OCI-LY3 (cell line): ENCODE data around the gene AHCYL2.

ENCODE experiments used
- H2AFZ ChIP-seq: fragments of 200-600, 300-600 bp; shearing (Covaris generic); 2 replicates; pipeline ENCODE4 v1.6.0; 2014; ENCODE audit warnings: antibody characterized with exemption, low read depth, low read length
- H3K27ac ChIP-seq: fragments of 200-600, 300-600 bp; sonication (generic); 2 replicates; pipeline ENCODE4 v1.5.1; 2014; ENCODE audit warnings: mild to moderate bottlenecking, low read length, moderate library complexity, mixed read lengths
- H3K27me3 ChIP-seq: fragments of 200-600, 300-600 bp; sonication (generic); 2 replicates; pipeline ENCODE4 v1.6.1; 2014; ENCODE audit warnings: low read depth, low read length, mixed read lengths
- H3K36me3 ChIP-seq: fragments of 200-600, 300-600 bp; sonication (generic); replicated peaks from 2 replicates; pipeline ENCODE3; 2014; ENCODE audit warnings: low read depth, low read length, mixed read lengths
- H3K4me1 ChIP-seq: fragments of 300-600, 200-600 bp; sonication (generic); 2 replicates; pipeline ENCODE4 v1.6.1; 2014; ENCODE audit warnings: low read length, mixed read lengths
- H3K4me2 ChIP-seq: fragments of 200-600, 300-600 bp; sonication (generic); 2 replicates; pipeline ENCODE4 v1.6.1; 2014; ENCODE audit warnings: low read length, mixed read lengths
- H3K4me3 ChIP-seq: fragments of 300-600, 200-600 bp; sonication (generic); 2 replicates; pipeline ENCODE4 v1.5.1; 2014; ENCODE audit warnings: antibody characterized with exemption, mild to moderate bottlenecking, low read length, moderate library complexity
- H3K79me2 ChIP-seq: fragments of 300-600, 200-600 bp; shearing (Covaris generic); 2 replicates; pipeline ENCODE4 v1.6.1; 2014; ENCODE audit warnings: mild to moderate bottlenecking, low read length, mixed read lengths
- H3K9ac ChIP-seq: fragments of 300-600, 200-600 bp; shearing (Covaris generic); 2 replicates; pipeline ENCODE4 v1.6.0; 2014; ENCODE audit warnings: mild to moderate bottlenecking, low read length, moderate library complexity
- H3K9me3 ChIP-seq: fragments of 200-600, 300-600 bp; shearing (Covaris generic); 2 replicates; pipeline ENCODE4 v1.6.1; 2014; ENCODE audit warnings: low read length, mixed read lengths; ENCODE audit not compliant: insufficient read depth
- H4K20me1 ChIP-seq: fragments of 200-600, 300-600 bp; sonication (generic); 2 replicates; pipeline ENCODE4 v1.6.1; 2016; ENCODE audit warnings: low read length, mixed read lengths; ENCODE audit not compliant: insufficient read depth
- EZH2phosphoT487 ChIP-seq: fragments of 200-600 bp; shearing (Covaris generic); IDR thresholded peaks from 2 replicates; pipeline ENCODE4 v1.6.1; 2018; ENCODE audit warnings: antibody characterized with exemption, mixed run types, low read depth
- TF ChIP-seq, protein P1 (sequence below): fragments of 200-600, 300-600 bp; sonication (generic); IDR thresholded peaks from 2 replicates; pipeline ENCODE4 v1.5.1; 2014; ENCODE audit warnings: antibody characterized with exemption, low read length, low read depth

AHCYL2 gene

DNA sequence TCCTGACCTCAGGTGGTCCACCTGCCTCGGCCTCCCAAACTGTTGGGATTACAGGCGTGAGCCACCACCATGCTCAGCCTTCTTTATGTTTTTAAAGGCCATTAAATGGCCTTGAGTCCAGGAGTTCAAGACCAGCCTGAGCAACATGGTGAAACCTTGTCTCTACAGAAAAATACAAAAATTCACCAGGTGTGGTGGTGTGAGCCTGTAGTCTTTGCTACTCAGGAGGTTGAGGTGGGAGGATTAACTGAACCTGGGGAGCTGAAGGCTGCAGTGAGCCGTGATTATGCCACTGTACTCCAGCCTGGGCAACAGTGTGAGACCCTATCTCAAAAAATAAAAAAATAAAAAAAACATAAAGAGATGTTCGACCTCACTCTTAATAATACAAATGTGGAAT is 25.4 kb upstream of the AHCYL2 start:
- peaks cover 2% of the 10 kb centered on the region; the same call in 1 of the 2 replicates for H3K4me1 ChIP-seq
- no peak overlapping the region for H3K4me3 ChIP-seq
- H3K27me3 ChIP-seq = no peaks in the 10 kb centered on the region
- TF ChIP-seq, protein P1, sequence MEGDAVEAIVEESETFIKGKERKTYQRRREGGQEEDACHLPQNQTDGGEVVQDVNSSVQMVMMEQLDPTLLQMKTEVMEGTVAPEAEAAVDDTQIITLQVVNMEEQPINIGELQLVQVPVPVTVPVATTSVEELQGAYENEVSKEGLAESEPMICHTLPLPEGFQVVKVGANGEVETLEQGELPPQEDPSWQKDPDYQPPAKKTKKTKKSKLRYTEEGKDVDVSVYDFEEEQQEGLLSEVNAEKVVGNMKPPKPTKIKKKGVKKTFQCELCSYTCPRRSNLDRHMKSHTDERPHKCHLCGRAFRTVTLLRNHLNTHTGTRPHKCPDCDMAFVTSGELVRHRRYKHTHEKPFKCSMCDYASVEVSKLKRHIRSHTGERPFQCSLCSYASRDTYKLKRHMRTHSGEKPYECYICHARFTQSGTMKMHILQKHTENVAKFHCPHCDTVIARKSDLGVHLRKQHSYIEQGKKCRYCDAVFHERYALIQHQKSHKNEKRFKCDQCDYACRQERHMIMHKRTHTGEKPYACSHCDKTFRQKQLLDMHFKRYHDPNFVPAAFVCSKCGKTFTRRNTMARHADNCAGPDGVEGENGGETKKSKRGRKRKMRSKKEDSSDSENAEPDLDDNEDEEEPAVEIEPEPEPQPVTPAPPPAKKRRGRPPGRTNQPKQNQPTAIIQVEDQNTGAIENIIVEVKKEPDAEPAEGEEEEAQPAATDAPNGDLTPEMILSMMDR = no peak
- TF ChIP-seq EZH2phosphoT487 = no peak
- no peak overlapping the region for H3K27ac ChIP-seq
- peaks cover 5% of the 10 kb centered on the region for H3K36me3 ChIP-seq
- H3K9ac ChIP-seq = no peak overlapping the region
- H3K4me2 ChIP-seq = no peak overlapping the region
- H2AFZ ChIP-seq = no peak overlapping the region
- peaks cover 11% of the 10 kb centered on the region for H3K79me2 ChIP-seq
- no peaks in the 10 kb centered on the region for H3K9me3 ChIP-seq
- no peaks in the 10 kb centered on the region for H4K20me1 ChIP-seq

DNA sequence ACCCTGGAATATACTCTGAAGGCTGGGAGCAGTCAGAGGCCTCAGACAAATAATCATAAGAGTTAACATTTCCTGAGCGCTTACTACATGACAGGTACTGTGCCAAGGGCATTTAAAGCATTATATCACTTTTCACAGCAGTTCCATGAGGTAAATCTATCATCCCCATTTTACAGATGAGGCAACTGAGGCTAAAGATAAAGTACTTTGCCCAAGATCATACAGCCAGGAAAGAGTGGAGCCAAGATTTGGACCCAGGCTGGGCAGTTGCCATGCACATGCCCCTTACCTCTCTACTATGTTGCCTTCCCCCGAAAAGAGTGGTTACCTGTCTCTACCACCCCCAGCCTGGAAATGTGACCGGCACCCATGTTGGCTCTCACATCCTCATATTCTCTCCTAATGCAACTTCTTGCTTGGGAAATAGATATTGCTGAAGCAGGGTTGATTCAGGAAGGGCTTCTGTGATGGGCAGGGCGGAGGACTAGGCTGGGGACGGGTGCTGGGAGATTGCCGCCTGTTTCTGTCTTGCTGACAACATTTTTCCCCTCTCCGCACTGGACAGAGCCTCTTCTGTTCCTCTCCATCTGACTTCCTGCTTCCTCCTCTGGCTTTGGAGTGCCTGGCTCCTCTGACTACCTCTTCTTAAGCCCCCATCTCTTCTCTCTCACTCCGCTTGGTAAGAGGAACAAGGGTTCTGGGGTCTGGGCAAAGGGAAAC is 22.6 kb upstream of the AHCYL2 start:
- peaks cover 5% of the 10 kb centered on the region for H3K36me3 ChIP-seq
- H3K9ac ChIP-seq = no peak overlapping the region
- TF ChIP-seq EZH2phosphoT487 = no peak
- TF ChIP-seq, protein P1 = no peak
- no peaks in the 10 kb centered on the region for H3K9me3 ChIP-seq
- no peak overlapping the region for H2AFZ ChIP-seq
- no peaks in the 10 kb centered on the region for H4K20me1 ChIP-seq
- no peak overlapping the region for H3K4me3 ChIP-seq
- H3K27me3 ChIP-seq = no peaks in the 10 kb centered on the region
- H3K4me1 ChIP-seq = no peaks in the 10 kb centered on the region; the same call in 1 of the 2 replicates
- H3K27ac ChIP-seq = no peak overlapping the region
- H3K4me2 ChIP-seq = no peak overlapping the region
- H3K79me2 ChIP-seq = 0 out of 2 replicates have a peak, but pooled peaks cover 3% of the 10 kb centered on the region

DNA sequence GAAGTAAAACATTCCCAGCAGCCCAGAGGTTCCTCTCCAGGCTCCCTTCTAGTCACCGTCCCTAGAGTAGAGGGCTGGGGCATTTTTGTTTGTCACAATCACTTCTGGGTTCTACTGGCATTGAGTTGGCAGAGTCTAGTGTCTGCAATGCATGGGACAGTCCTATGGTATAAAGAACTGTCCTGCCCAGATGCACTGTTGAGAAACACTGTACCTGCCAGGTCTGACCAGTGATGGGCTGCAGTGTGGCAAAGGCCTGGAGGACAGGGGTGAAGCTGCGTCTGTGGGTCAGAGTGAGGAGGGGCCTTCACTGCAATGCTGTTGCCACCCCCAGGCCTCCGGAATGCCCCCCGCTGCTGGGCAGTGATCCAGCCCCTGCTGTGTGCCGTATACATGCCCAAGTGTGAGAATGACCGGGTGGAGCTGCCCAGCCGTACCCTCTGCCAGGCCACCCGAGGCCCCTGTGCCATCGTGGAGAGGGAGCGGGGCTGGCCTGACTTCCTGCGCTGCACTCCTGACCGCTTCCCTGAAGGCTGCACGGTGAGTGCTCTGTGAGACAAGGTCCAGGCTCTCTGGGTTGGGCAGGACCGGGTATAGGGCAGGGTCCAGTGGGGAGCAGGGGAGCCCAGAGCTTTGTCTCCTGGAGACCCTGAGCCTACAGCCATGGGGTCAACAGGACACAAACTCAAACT is 21.6 kb upstream of the AHCYL2 start:
- H3K4me2 ChIP-seq = no peak overlapping the region
- 0 out of 2 replicates have a peak, but pooled peaks cover 3% of the 10 kb centered on the region for H3K79me2 ChIP-seq
- H3K9me3 ChIP-seq = no peaks in the 10 kb centered on the region
- H4K20me1 ChIP-seq = no peaks in the 10 kb centered on the region
- no peak for TF ChIP-seq EZH2phosphoT487
- TF ChIP-seq, protein P1 = no peak
- H2AFZ ChIP-seq = no peak overlapping the region
- H3K4me3 ChIP-seq = no peak overlapping the region
- peaks cover 8% of the 10 kb centered on the region for H3K36me3 ChIP-seq
- H3K27ac ChIP-seq = no peak overlapping the region
- no peaks in the 10 kb centered on the region for H3K27me3 ChIP-seq
- no peaks in the 10 kb centered on the region for H3K4me1 ChIP-seq
- no peak overlapping the region for H3K9ac ChIP-seq

DNA sequence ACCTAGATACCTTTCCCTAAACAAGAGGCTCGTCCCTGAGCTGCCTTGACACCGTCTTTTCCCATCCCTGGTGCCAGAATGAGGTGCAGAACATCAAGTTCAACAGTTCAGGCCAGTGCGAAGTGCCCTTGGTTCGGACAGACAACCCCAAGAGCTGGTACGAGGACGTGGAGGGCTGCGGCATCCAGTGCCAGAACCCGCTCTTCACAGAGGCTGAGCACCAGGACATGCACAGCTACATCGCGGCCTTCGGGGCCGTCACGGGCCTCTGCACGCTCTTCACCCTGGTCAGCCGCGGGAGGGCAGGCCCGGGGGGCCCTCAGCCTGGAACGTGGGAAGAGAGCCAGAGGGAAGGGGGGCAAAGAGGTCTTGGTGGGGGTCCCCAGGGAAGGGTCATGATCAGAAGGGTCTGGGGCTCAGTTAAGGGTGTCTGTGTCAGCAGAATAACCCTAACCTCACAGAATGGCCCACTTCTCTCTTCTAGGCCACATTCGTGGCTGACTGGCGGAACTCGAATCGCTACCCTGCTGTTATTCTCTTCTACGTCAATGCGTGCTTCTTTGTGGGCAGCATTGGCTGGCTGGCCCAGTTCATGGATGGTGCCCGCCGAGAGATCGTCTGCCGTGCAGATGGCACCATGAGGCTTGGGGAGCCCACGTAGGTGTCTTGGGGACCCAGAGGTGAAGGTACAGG is 19.6 kb upstream of the AHCYL2 start:
- no peak overlapping the region for H3K9ac ChIP-seq
- H3K36me3 ChIP-seq = peaks cover 14% of the 10 kb centered on the region
- no peak for TF ChIP-seq EZH2phosphoT487
- TF ChIP-seq, protein P1 = no peak
- H3K79me2 ChIP-seq = no peaks in the 10 kb centered on the region
- no peaks in the 10 kb centered on the region for H3K9me3 ChIP-seq
- H3K27me3 ChIP-seq = no peaks in the 10 kb centered on the region
- no peak overlapping the region for H2AFZ ChIP-seq
- no peak overlapping the region for H3K4me3 ChIP-seq
- H4K20me1 ChIP-seq = no peaks in the 10 kb centered on the region
- no peak overlapping the region for H3K4me2 ChIP-seq
- no peak overlapping the region for H3K27ac ChIP-seq
- H3K4me1 ChIP-seq = no peaks in the 10 kb centered on the region
